Stomach (tissue), 9 donors: ENCODE measurements around the gene COL9A3. TPM values are rescaled to one million over a fixed set of nuclear protein-coding genes. Genes with fewer than 3 reads are reported as not detected.

ENCODE experiments used
- DNase-seq, 2 donors: peaks; one replicate each; pipeline versions ENCODE4 v3.0.0 to v3.0.0-alpha.2; 2013 to 2019
- H3K27ac ChIP-seq, 5 donors: fragments of 200-600 bp in 4 of 5; sonication (generic) in 4 of 5; one replicate each; pipeline ENCODE4 v1.5.1; 2013 to 2019; ENCODE audit warnings: mild to moderate bottlenecking in 1 of 5, moderate library complexity in 1 of 5
- H3K27me3 ChIP-seq, 3 donors: fragments of 200-600 bp; sonication (generic); one replicate each; pipeline ENCODE4 v1.5.1; 2017 to 2019; ENCODE audit warnings: mixed run types in 1 of 3
- H3K36me3 ChIP-seq, 4 donors: fragments of 200-600 bp; sonication (generic); 1 replicate in 3 of 4; 2 replicates in 1 of 4; pipeline ENCODE4 v1.5.1; 2016 to 2019
- H3K4me1 ChIP-seq, 4 donors: fragments of 200-600 bp; sonication (generic); one replicate each; pipeline ENCODE4 v1.5.1; 2016 to 2019
- H3K4me3 ChIP-seq, 4 donors: fragments of 200-600 bp; sonication (generic) in 3 of 4; one replicate each; pipeline ENCODE4 v1.5.1; 2016 to 2019; ENCODE audit warnings: mild to moderate bottlenecking in 1 of 4
- H3K9me3 ChIP-seq, 4 donors: fragments of 200-600 bp; sonication (generic); one replicate each; pipeline ENCODE4 v1.5.1; 2016 to 2019
- CTCF ChIP-seq, 7 experiments: fragments of 450-650 bp in 4 of 7; fragments of 200-600 bp in 3 of 7; sonication (generic) in 3 of 7; IDR thresholded peaks; one replicate each; pipeline ENCODE4 v1.5.1; 2016 to 2019; ENCODE audit warnings: antibody characterized with exemption in 7 of 7, control low read depth in 2 of 7, mild to moderate bottlenecking in 1 of 7
- EP300 ChIP-seq: sonication (generic); formaldehyde crosslinking; IDR thresholded peaks from one replicate; pipeline ENCODE4 v1.6.1; 2017; ENCODE audit warnings: antibody characterized with exemption
- POLR2A ChIP-seq, 4 donors: fragments of 450-650 bp; IDR thresholded peaks; one replicate each; pipeline ENCODE4 v1.6.1; 2016; ENCODE audit warnings: antibody characterized with exemption in 4 of 4, control low read depth in 2 of 4, mild to moderate bottlenecking in 1 of 4, moderate library complexity in 1 of 4
- POLR2AphosphoS5 ChIP-seq, 3 donors: sonication (generic); formaldehyde crosslinking; IDR thresholded peaks; one replicate each; pipeline ENCODE4 v1.6.1; 2016; ENCODE audit warnings: antibody characterized with exemption in 3 of 3
- WGBS, 5 donors: extraction: QIAGEN DNeasy Blood & Tissue Kit in 3 of 5; methylation state at CpG; one replicate each; pipeline versions ENCODE4 v1.1.5 to v1.1.7; 2013 to 2018; 5-methylcytosine and 5-hydroxymethylcytosine counted together
- intact Hi-C: fragments of 100-400 bp; cut with DNase I; formaldehyde crosslinking; loops from one replicate; pipeline ENCODE4 v1.15.1; 2023; ENCODE audit warnings: low total_unique reads
- polyA plus RNA-seq, 3 donors: library from polyadenylated mRNA; stranded (reverse); fragments of 200-250 nt; gene quantifications; one replicate each; pipeline ENCODE4 v1.2.3, GENCODE V29; 2013
- total RNA-seq, 5 donors: library from RNA; depleted of rRNA; stranded (reverse); fragments of >200 nt; gene quantifications; one replicate each; pipeline versions ENCODE4 v1.1.0 to v1.2.3, GENCODE V29; 2014 to 2016
- donor health status: healthy with polysubstance abuse.
- donor health status: Bipolar disorder and iron deficiency.
- donor health status: healthy.

Gene COL9A3
- total and polyA plus RNA-seq, 8 donors, result 2.3 to 18.2 (median 3.9) TPM; not detected in 3

DNA sequence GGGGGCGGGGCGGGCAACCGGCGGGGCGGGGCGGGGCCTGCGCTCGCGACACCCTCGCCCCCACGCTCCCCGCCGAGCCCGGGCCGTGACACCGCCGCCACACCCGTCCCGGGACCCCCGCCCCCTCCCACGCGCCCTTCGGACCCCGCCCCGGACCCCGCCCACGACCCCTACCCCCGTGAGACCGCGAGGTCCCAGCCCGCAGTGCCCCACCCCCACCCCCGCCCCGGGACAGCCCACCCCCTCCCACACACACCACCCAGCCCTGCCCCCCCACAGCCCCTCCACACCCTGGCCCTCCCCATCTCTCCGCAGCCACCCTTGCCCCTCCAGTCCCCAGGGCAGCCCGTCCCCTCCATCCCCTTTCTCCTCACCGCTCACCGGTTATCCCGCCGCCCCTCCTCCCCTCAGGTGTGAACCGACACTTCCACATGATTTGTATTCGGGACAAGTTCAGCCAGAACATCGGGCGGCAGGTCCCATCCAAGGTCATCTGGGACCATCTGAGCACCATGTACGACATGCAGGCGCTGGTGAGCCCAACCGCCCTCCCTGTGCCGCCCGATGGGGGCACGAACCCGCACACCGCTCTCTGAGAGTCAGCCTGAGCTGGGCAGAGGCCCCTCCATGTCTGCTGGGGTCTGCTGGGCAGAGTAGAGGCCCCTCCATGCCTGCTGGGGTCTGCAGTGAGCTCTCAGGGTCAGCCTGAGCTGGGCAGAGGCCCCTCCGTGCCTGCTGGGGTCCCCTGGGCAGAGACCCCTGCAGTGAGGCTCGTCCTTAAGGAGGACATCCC, 20.0 kb upstream of the COL9A3 start:
- TF ChIP-seq POLR2A (IDR thresholded peaks at IDR 0.05) (no peak), EP300 (no peak)
- DNase-seq, result peak in 1 of 2 donors; percentile 64
- H3K27ac ChIP-seq, result peak overlapping the region; percentile 92 to 97 (median 95)
- intact Hi-C loops, result no loop called here
- peaks cover 28 to 48% (median 39%) of the 10 kb centered on the region in 4 donors for H3K4me1 ChIP-seq
- no peaks in the 10 kb centered on the region for H3K27me3 ChIP-seq
- 14 to 60% (median 30%) methylated on average over 2 to 52 of the region's 53 CpGs for WGBS, 5 donors
- peak overlapping the region; percentile 71 to 85 (median 77) for H3K4me3 ChIP-seq
- H3K36me3 ChIP-seq, result peaks cover 27 to 38% (median 37%) of the 10 kb centered on the region in 4 donors
- no peaks in the 10 kb centered on the region for H3K9me3 ChIP-seq

- H3K27ac ChIP-seq, result peak overlapping the region; percentile 33 to 97 (median 92)
- H3K4me3 ChIP-seq, result peak overlapping the region in 3 of 4 donors; percentile 71 to 79 (median 75)
- H3K4me1 ChIP-seq, result peaks cover 28 to 53% (median 44%) of the 10 kb centered on the region in 4 donors
- intact Hi-C loops, result no loop called here
- TF ChIP-seq EP300 (no peak), POLR2AphosphoS5 (IDR thresholded peaks at IDR 0.05) (peak in 1 of 3 donors; percentile 50)
- H3K27me3 ChIP-seq, result no peaks in the 10 kb centered on the region
- WGBS, 5 donors, result 38 to 69% (median 61%) methylated on average over 17 to 26 of the region's 26 CpGs
- H3K9me3 ChIP-seq, result no peaks in the 10 kb centered on the region
- peaks cover 27 to 38% (median 37%) of the 10 kb centered on the region in 4 donors for H3K36me3 ChIP-seq
- peak; percentile 53 for DNase-seq
These were observed 18.9 kb upstream of the COL9A3 start for GRCh38 chr20:62797671-62798532.

DNA sequence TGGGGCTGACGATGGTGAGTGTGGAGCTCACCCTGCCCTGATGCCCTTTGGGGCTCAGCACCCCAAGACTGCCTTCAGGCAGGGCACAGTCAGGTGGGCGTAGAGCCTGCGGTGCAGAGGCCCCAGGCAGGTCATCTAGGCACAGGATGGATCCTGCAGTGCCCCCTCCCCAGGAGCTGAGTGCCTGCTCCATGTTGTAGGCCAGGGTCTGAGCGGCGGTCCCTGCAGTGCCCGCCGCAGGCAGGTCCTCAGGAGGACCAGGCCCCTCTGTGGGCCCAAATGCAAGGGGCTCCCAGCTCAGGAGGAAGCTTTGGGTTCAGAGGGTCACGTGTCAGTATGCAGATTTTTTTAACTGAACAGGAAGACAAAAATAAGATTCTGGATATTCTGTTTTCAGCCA, 17.8 kb upstream of the COL9A3 start:
- 90 to 95% (median 92%) methylated on average over 7 to 8 of the region's 8 CpGs for WGBS, 5 donors
- Histone ChIP-seq H3K9me3 (no peaks in the 10 kb centered on the region), H3K27me3 (no peaks in the 10 kb centered on the region), H3K36me3 (peaks cover 27 to 38% (median 37%) of the 10 kb centered on the region in 4 donors), H3K4me3 (no peak overlapping the region), H3K27ac (no peak overlapping the region), H3K4me1 (peaks cover 22 to 51% (median 38%) of the 10 kb centered on the region in 4 donors)
- intact Hi-C loops, result no loop called here
- no peak for DNase-seq
- no peak for TF ChIP-seq POLR2A (IDR thresholded peaks at IDR 0.05)
- TF ChIP-seq CTCF (IDR thresholded peaks at IDR 0.05), result no peak
- TF ChIP-seq POLR2AphosphoS5 (IDR thresholded peaks at IDR 0.05), result no peak
- no peak for TF ChIP-seq EP300

- 91 to 97% (median 97%) methylated on average over 10 to 19 of the region's 19 CpGs for WGBS, 5 donors
These were observed 17.4 kb upstream of the COL9A3 start for GRCh38 chr20:62799459-62799858.

More at GRCh38 chr20:62799459-62799858, 17.4 kb upstream of the COL9A3 start:
- H3K4me3 ChIP-seq, result no peak overlapping the region
- H3K27me3 ChIP-seq, result no peaks in the 10 kb centered on the region
- H3K9me3 ChIP-seq, result no peaks in the 10 kb centered on the region
- H3K4me1 ChIP-seq, result peaks cover 26 to 54% (median 41%) of the 10 kb centered on the region in 4 donors
- no peak for DNase-seq
- intact Hi-C loops, result no loop called here
- no peak overlapping the region for H3K27ac ChIP-seq
- peaks cover 27 to 38% (median 37%) of the 10 kb centered on the region in 4 donors for H3K36me3 ChIP-seq
- TF ChIP-seq POLR2AphosphoS5 (IDR thresholded peaks at IDR 0.05) (no peak), POLR2A (IDR thresholded peaks at IDR 0.05) (no peak), CTCF (IDR thresholded peaks at IDR 0.05) (no peak), EP300 (no peak)
